Spleen (tissue), 11 donors: Measurements from ENCODE around the gene NAA16. TPM values are rescaled to one million over a fixed set of nuclear protein-coding genes. Genes with fewer than 3 reads are reported as not detected.

Experiments
- DNase-seq: peaks from one replicate; pipeline ENCODE4 v3.0.0-alpha.2; 2020
- H3K27ac ChIP-seq, 8 donors: fragments of 200-600 bp; sonication (generic) in 7 of 8; 1 replicate in 4 of 8; 2 replicates in 4 of 8; pipeline versions ENCODE4 v1.5.0 to v1.8.0; 2016 to 2021; ENCODE audit warnings: inconsistent platforms in 4 of 8, mild to moderate bottlenecking in 4 of 8, moderate library complexity in 1 of 8
- H3K27me3 ChIP-seq, 7 donors: fragments of 200-600 bp; sonication (generic) in 6 of 7; replicated peaks in 1 of 7; 1 replicate in 4 of 7; 2 replicates in 3 of 7; pipeline versions ENCODE4 v1.5.0 to v1.8.0; 2016 to 2021; ENCODE audit warnings: inconsistent platforms in 3 of 7, mild to moderate bottlenecking in 1 of 7
- H3K36me3 ChIP-seq, 6 donors: fragments of 200-600 bp; sonication (generic) in 5 of 6; 1 replicate in 4 of 6; 2 replicates in 2 of 6; pipeline versions ENCODE4 v1.5.0 to v1.8.0; 2016 to 2021; ENCODE audit warnings: inconsistent platforms in 2 of 6
- H3K4me1 ChIP-seq, 6 donors: fragments of 200-600 bp; sonication (generic) in 5 of 6; 1 replicate in 3 of 6; 2 replicates in 3 of 6; pipeline versions ENCODE4 v1.5.0 to v1.8.0; 2016 to 2021; ENCODE audit warnings: inconsistent platforms in 3 of 6
- H3K4me3 ChIP-seq, 8 donors: fragments of 200-600 bp; sonication (generic) in 7 of 8; 1 replicate in 4 of 8; 2 replicates in 4 of 8; pipeline versions ENCODE4 v1.5.0 to v1.8.0; 2016 to 2021; ENCODE audit warnings: inconsistent platforms in 4 of 8, mild to moderate bottlenecking in 4 of 8, moderate library complexity in 2 of 8
- H3K9me3 ChIP-seq, 8 donors: fragments of 200-600 bp; sonication (generic) in 7 of 8; 1 replicate in 4 of 8; 2 replicates in 4 of 8; pipeline versions ENCODE4 v1.5.0 to v1.8.0; 2016 to 2021; ENCODE audit warnings: inconsistent platforms in 4 of 8
- POLR2A ChIP-seq, 3 donors: fragments of 450-650 bp; IDR thresholded peaks; one replicate each; pipeline ENCODE4 v1.5.1; 2017; ENCODE audit warnings: antibody characterized with exemption in 3 of 3, mild to moderate bottlenecking in 1 of 3
- POLR2AphosphoS5 ChIP-seq, 3 donors: sonication (generic); formaldehyde crosslinking; IDR thresholded peaks; one replicate each; pipeline ENCODE4 v1.5.1; 2017; ENCODE audit warnings: antibody characterized with exemption in 3 of 3
- WGBS, 5 donors: extraction: QIAGEN DNeasy Blood & Tissue Kit in 3 of 5; methylation state at CpG; one replicate each; pipeline versions ENCODE4 v1.1.5 to v1.1.7; 2013 to 2018; 5-methylcytosine and 5-hydroxymethylcytosine counted together
- intact Hi-C: fragments of 100-400 bp; cut with DNase I; formaldehyde crosslinking; loops from one replicate; pipeline ENCODE4 v1.15.0; 2023; ENCODE audit warnings: low total_unique reads
- polyA plus RNA-seq, 3 donors: library from polyadenylated mRNA; stranded (reverse); fragments of 200-250 nt; gene quantifications; one replicate each; pipeline ENCODE4 v1.2.1, GENCODE V29; 2013
- total RNA-seq, 7 donors: library from RNA; depleted of rRNA in 3 of 7; stranded (reverse); fragments of >200 nt in 3 of 7; fragmentation: NEBNext Ultra II Directional in 4 of 7; extraction: Animal tissue kit (Norgen Biotek cat#: 25700) in 4 of 7; gene quantifications; one replicate each; pipeline versions ENCODE4 v1.1.0 to v1.2.1, GENCODE V29; 2016 to 2021
- TF ChIP-seq, protein P1 (sequence below), 11 experiments: fragments of 200-600 bp in 7 of 11; fragments of 450-650 bp in 4 of 11; sonication (generic) in 4 of 11; IDR thresholded peaks in 8 of 11; conservative IDR thresholded peaks in 3 of 11; 1 replicate in 7 of 11; 2 replicates in 4 of 11; pipeline versions ENCODE4 v1.4.0 to v1.8.0; 2016 to 2021; ENCODE audit warnings: antibody characterized with exemption in 11 of 11, inconsistent platforms in 4 of 11, mild to moderate bottlenecking in 1 of 11
- donor health status: healthy with polysubstance abuse.
- donor health status: DM: no; HTN: no; CAD: no; lungs with moderate emphysema.
- donor health status: DM: no; HTN: no; CAD: no.
- donor health status: Bipolar disorder and iron deficiency.
- donor health status: healthy.
- donor health status: DM: no; HTN: no; CAD: no.
- donor health status: DM: yes; HTN: yes; CAD: no.

The NAA16 gene
- total and polyA plus RNA-seq, 10 donors: 8.1 to 45.3 (median 26.9) TPM

DNA sequence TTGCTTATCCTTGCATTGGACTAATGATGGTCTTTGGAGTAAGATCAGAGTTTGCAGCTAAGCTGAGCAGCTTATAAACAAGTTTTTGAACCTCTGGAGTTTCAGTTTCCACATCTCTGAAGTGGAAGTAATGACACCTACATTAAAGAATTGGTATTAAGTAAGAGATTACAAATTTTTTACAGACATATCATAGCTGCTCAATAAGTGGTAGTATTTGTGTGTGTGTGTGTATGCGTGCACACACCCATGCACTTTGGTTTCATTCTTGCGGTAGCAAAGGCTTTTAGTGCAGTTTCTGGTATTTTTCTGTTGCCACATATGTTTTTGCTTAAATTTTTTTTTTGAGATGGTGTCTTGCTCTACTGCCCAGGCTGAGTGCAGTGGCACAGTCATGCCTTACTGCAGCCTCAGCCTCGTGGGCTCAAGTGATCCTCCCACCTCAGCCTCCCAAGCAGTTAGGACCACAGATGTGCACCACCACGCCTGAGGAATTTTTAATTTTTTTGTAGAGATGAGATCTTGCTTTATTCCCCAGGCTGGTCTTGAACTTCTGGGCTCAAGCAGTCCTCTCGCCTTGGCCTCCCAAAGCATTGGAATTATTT is 4.5 kb downstream of the NAA16 start:
- H3K36me3 ChIP-seq: peaks cover 0 to 23% (median 3%) of the 10 kb centered on the region in 6 donors

DNA sequence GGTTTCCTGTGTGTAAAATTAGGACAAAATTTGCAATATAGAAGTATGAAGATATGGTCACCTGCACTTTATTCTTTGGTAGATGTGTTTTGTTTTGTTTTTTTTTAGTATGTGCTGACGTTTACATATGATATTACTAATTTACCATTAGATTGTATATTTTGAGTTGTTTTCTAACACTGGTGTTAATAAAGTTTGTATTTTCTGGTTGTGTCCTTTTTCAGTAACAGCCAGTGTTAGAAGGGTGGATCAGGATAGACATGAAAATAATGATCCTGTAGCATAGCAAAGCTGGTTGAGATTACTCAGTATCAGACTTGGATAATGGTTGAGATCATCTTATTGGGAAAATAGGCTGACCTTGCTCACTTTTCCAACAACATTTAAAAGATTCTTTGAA is 6.2 kb downstream of the NAA16 start:
- H3K36me3 ChIP-seq: peaks cover 0 to 40% (median 6%) of the 10 kb centered on the region in 6 donors
- no peaks in the 10 kb centered on the region for H3K27me3 ChIP-seq
- no peak overlapping the region for H3K4me3 ChIP-seq
- H3K4me1 ChIP-seq: peaks cover 30 to 76% (median 48%) of the 10 kb centered on the region in 6 donors
- H3K27ac ChIP-seq: no peak overlapping the region
- no peaks in the 10 kb centered on the region for H3K9me3 ChIP-seq
- DNase-seq: no peak
- intact Hi-C loops: no loop called here
- 63 to 90% (median 80%) methylated on average over 1 of the region's 1 CpG for WGBS, 5 donors
- no peak for TF ChIP-seq POLR2A (IDR thresholded peaks at IDR 0.05)
- TF ChIP-seq, protein P1, sequence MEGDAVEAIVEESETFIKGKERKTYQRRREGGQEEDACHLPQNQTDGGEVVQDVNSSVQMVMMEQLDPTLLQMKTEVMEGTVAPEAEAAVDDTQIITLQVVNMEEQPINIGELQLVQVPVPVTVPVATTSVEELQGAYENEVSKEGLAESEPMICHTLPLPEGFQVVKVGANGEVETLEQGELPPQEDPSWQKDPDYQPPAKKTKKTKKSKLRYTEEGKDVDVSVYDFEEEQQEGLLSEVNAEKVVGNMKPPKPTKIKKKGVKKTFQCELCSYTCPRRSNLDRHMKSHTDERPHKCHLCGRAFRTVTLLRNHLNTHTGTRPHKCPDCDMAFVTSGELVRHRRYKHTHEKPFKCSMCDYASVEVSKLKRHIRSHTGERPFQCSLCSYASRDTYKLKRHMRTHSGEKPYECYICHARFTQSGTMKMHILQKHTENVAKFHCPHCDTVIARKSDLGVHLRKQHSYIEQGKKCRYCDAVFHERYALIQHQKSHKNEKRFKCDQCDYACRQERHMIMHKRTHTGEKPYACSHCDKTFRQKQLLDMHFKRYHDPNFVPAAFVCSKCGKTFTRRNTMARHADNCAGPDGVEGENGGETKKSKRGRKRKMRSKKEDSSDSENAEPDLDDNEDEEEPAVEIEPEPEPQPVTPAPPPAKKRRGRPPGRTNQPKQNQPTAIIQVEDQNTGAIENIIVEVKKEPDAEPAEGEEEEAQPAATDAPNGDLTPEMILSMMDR (IDR thresholded peaks at IDR 0.05 in 8 of 11, conservative IDR thresholded peaks at IDR 0.05 in 3 of 11): no peak
- no peak for TF ChIP-seq POLR2AphosphoS5 (IDR thresholded peaks at IDR 0.05)

More for the DNA sequence above, 4.5 kb downstream of the NAA16 start:
- TF ChIP-seq POLR2A (IDR thresholded peaks at IDR 0.05): no peak
- TF ChIP-seq, protein P1 (IDR thresholded peaks at IDR 0.05 in 8 of 11, conservative IDR thresholded peaks at IDR 0.05 in 3 of 11): no peak
- no peak for TF ChIP-seq POLR2AphosphoS5 (IDR thresholded peaks at IDR 0.05)
- peaks cover 31 to 84% (median 52%) of the 10 kb centered on the region in 6 donors for H3K4me1 ChIP-seq
- intact Hi-C loops: no loop called here
- 82 to 88% (median 85%) methylated on average over 5 of the region's 5 CpGs for WGBS, 5 donors
- no peak overlapping the region for H3K4me3 ChIP-seq
- H3K27ac ChIP-seq: peak overlapping the region in 4 of 8 donors; percentile 2 to 59 (median 14)
- no peak for DNase-seq
- no peaks in the 10 kb centered on the region for H3K27me3 ChIP-seq
- no peaks in the 10 kb centered on the region for H3K9me3 ChIP-seq

DNA sequence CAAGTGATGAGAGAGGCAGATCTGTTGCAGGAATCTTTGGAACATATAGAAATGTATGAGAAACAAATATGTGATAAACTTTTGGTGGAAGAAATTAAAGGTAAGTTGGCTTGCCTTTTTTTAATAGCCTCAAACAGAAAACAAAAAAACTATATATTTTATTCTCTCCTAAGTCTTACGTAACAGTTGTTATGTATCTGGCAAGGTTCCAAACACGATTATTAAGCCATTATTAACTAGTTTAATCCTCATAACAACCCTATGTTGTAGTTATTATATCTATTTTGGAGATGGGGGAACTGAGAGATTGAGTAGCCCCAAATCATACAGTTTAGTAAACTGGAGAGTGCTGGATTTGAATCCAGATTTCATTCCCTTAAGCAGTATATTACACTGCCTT is 14.7 kb downstream of the NAA16 start:
- intact Hi-C loops: no loop called here
- Histone ChIP-seq H3K4me1 (peaks cover 0 to 57% (median 22%) of the 10 kb centered on the region in 6 donors), H3K36me3 (peaks cover 0 to 74% (median 17%) of the 10 kb centered on the region in 6 donors), H3K9me3 (no peaks in the 10 kb centered on the region), H3K27ac (peak overlapping the region in 1 of 8 donors; percentile 87), H3K27me3 (no peaks in the 10 kb centered on the region), H3K4me3 (no peak overlapping the region)
- no peak for DNase-seq
- TF ChIP-seq POLR2A (IDR thresholded peaks at IDR 0.05) (no peak), POLR2AphosphoS5 (IDR thresholded peaks at IDR 0.05) (no peak)
- TF ChIP-seq, protein P1 (IDR thresholded peaks at IDR 0.05 in 8 of 11, conservative IDR thresholded peaks at IDR 0.05 in 3 of 11): no peak
- 65 to 77% (median 73%) methylated on average over 2 of the region's 2 CpGs for WGBS, 5 donors

DNA sequence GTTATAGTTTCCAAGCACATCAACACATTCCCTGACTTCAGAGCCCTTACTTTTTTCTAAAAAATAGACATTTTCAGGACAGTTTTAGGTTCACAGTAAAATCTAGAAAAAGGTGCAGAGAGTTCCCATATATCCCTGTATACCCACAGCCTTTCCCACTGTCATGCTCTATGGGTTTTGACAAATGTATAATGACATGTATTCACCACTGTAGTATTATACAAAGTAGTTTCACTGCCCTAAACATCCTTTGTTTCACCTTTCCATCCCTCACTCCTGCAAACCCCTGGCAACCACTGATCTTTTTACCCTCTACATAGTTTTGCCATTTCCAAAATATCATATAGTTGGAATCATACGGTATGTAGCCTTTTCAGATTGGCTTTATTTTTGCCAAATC is 15.6 kb downstream of the NAA16 start:
- Histone ChIP-seq H3K27me3 (no peaks in the 10 kb centered on the region), H3K9me3 (no peaks in the 10 kb centered on the region), H3K36me3 (peaks cover 0 to 72% (median 15%) of the 10 kb centered on the region in 6 donors), H3K4me3 (no peak overlapping the region), H3K27ac (no peak overlapping the region), H3K4me1 (peaks cover 0 to 57% (median 22%) of the 10 kb centered on the region in 6 donors)
- WGBS, 5 donors: 93 to 98% (median 94%) methylated on average over 1 of the region's 1 CpG
- TF ChIP-seq POLR2AphosphoS5 (IDR thresholded peaks at IDR 0.05) (no peak), POLR2A (IDR thresholded peaks at IDR 0.05) (no peak)
- TF ChIP-seq, protein P1 (IDR thresholded peaks at IDR 0.05 in 8 of 11, conservative IDR thresholded peaks at IDR 0.05 in 3 of 11): no peak
- DNase-seq: no peak
- intact Hi-C loops: no loop called here
